Prostate gland (tissue), 2 donors: ENCODE results near the gene KDM4F. TPM values are rescaled to one million over a fixed set of nuclear protein-coding genes. Genes with fewer than 3 reads are reported as not detected.
A peak's percentile ranks its signal among the peaks of the same experiment; 100 is the strongest.

Source experiments
- DNase-seq: peaks from one replicate; pipeline ENCODE4 v3.0.0-alpha.2; 2019; ENCODE audit warnings: low spot score
- H3K27ac ChIP-seq, 2 donors: fragments of 200-600 bp; sonication (generic); 2 replicates each; pipeline ENCODE4 v1.5.1; 2017 to 2019
- H3K27me3 ChIP-seq: fragments of 200-600 bp; sonication (generic); replicated peaks from 2 replicates; pipeline ENCODE4 v1.5.1; 2019; ENCODE audit not compliant: insufficient read depth
- H3K36me3 ChIP-seq, 2 donors: fragments of 200-600 bp; sonication (generic); 1 replicate in 1 of 2; 2 replicates in 1 of 2; pipeline versions ENCODE4 v1.5.1 to v1.8.1; 2017 to 2019
- H3K4me1 ChIP-seq: fragments of 200-600 bp; sonication (generic); replicated peaks from 2 replicates; pipeline ENCODE4 v1.5.1; 2019
- H3K4me3 ChIP-seq, 2 donors: fragments of 200-600 bp; sonication (generic); 2 replicates each; pipeline ENCODE4 v1.5.1; 2017 to 2019
- H3K9me3 ChIP-seq: fragments of 200-600 bp; sonication (generic); 2 replicates; pipeline ENCODE4 v1.5.1; 2017
- POLR2A ChIP-seq: fragments of 450-650 bp; IDR thresholded peaks from one replicate; pipeline ENCODE4 v1.6.1; 2016; ENCODE audit warnings: antibody characterized with exemption, mild to moderate bottlenecking
- POLR2AphosphoS5 ChIP-seq: sonication (generic); formaldehyde crosslinking; IDR thresholded peaks from one replicate; pipeline ENCODE4 v1.6.1; 2017; ENCODE audit warnings: antibody characterized with exemption
- WGBS: methylation state at CpG from one replicate; pipeline ENCODE4 v1.1.5; 2018; 5-methylcytosine and 5-hydroxymethylcytosine counted together
- intact Hi-C: fragments of 100-400 bp; cut with DNase I; formaldehyde crosslinking; loops from one replicate; pipeline ENCODE4 v1.14.2; 2022
- total RNA-seq, 2 donors: library from RNA; depleted of rRNA; stranded (reverse); fragments of >200 nt; gene quantifications; one replicate each; pipeline ENCODE4 v1.1.0, GENCODE V29; 2016
- TF ChIP-seq, protein P1 (sequence below), 4 experiments: fragments of 200-600 bp in 2 of 4; fragments of 450-650 bp in 2 of 4; sonication (generic) in 2 of 4; IDR thresholded peaks; 1 replicate in 3 of 4; 2 replicates in 1 of 4; pipeline ENCODE4 v1.5.1; 2016 to 2019; ENCODE audit warnings: antibody characterized with exemption in 4 of 4, mild to moderate bottlenecking in 2 of 4, moderate library complexity in 2 of 4

KDM4F gene
- total RNA-seq, 2 donors from 2014 or later = not detected

DNA sequence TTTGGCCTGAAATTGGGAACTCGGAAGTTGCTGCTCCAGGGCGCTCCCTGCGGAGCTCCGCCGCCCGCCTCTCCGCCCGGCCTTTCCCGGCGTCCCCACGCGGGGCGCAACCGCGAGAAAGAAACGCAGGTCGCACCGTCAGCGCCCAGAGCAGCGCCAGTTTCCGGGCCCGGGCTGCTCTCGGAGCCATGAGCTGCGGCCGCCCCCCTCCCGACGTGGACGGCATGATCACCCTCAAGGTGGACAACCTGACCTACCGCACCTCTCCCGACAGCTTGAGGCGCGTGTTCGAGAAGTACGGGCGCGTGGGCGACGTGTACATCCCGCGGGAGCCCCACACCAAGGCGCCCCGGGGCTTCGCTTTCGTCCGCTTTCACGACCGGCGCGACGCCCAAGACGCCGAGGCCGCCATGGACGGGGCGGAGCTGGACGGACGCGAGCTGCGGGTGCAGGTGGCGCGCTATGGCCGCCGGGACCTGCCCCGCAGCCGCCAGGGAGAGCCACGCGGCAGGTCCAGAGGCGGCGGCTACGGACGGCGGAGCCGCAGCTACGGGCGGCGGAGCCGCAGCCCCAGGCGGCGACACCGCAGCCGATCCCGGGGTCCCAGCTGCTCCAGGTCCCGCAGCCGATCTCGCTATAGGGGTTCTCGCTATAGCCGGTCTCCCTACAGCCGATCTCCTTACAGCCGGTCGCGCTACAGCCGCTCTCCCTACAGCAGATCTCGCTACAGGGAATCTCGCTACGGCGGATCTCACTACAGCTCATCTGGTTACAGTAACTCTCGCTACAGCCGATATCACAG, 18.0 kb downstream of the KDM4F start:
- peak; percentile 67 for DNase-seq

DNA sequence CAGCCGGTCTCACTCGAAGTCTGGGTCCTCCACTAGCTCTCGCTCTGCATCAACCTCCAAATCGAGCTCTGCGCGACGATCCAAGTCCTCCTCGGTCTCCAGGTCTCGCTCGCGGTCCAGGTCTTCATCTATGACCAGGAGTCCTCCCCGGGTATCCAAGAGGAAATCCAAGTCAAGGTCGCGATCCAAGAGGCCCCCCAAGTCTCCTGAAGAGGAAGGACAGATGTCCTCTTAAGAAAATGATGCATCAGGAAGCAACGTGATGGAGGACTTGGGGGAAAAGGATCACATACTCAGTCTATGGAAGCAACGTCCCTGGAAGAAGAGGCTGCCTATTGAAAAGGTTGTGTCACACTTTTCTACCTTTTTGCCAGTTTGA, 18.6 kb downstream of the KDM4F start:
- DNase-seq = no peak
- intact Hi-C loops = loop anchor here (2.0 to 5.0 kb wide), 4 partner anchors 21 to 639 kb away; partner anchors contain the start of genes CWC15, ENDOD1 and KDM4D
- Histone ChIP-seq H3K4me3 (peak overlapping the region; percentile 85 to 86), H3K27ac (peak overlapping the region; percentile 97 to 98), H3K36me3 (no peaks in the 10 kb centered on the region), H3K9me3 (no peaks in the 10 kb centered on the region), H3K4me1 (no peaks in the 10 kb centered on the region), H3K27me3 (no peaks in the 10 kb centered on the region)
- TF ChIP-seq POLR2AphosphoS5 = no peak
- TF ChIP-seq, protein P1, sequence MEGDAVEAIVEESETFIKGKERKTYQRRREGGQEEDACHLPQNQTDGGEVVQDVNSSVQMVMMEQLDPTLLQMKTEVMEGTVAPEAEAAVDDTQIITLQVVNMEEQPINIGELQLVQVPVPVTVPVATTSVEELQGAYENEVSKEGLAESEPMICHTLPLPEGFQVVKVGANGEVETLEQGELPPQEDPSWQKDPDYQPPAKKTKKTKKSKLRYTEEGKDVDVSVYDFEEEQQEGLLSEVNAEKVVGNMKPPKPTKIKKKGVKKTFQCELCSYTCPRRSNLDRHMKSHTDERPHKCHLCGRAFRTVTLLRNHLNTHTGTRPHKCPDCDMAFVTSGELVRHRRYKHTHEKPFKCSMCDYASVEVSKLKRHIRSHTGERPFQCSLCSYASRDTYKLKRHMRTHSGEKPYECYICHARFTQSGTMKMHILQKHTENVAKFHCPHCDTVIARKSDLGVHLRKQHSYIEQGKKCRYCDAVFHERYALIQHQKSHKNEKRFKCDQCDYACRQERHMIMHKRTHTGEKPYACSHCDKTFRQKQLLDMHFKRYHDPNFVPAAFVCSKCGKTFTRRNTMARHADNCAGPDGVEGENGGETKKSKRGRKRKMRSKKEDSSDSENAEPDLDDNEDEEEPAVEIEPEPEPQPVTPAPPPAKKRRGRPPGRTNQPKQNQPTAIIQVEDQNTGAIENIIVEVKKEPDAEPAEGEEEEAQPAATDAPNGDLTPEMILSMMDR (IDR thresholded peaks at IDR 0.05) = no peak
- no peak for TF ChIP-seq POLR2A
- under 1% methylated on average over 16 of the region's 16 CpGs for WGBS

More for the DNA sequence above, 18.0 kb downstream of the KDM4F start:
- no peaks in the 10 kb centered on the region for H3K4me1 ChIP-seq
- H3K27ac ChIP-seq = peak overlapping the region; percentile 97 to 98
- TF ChIP-seq POLR2A (peak; percentile 48), POLR2AphosphoS5 (no peak)
- TF ChIP-seq, protein P1 (IDR thresholded peaks at IDR 0.05) = peak in 3 of 4 experiments; percentile 19 to 67 (median 58)
- WGBS = 0% methylated on average over 60 of the region's 98 CpGs
- no peaks in the 10 kb centered on the region for H3K36me3 ChIP-seq
- peak overlapping the region; percentile 85 to 86 for H3K4me3 ChIP-seq
- H3K9me3 ChIP-seq = no peaks in the 10 kb centered on the region
- no peaks in the 10 kb centered on the region for H3K27me3 ChIP-seq
- intact Hi-C loops = loop anchor here (5.0 kb wide), 2 partner anchors 95 to 640 kb away; partner anchors contain the start of genes CWC15 and KDM4D

DNA sequence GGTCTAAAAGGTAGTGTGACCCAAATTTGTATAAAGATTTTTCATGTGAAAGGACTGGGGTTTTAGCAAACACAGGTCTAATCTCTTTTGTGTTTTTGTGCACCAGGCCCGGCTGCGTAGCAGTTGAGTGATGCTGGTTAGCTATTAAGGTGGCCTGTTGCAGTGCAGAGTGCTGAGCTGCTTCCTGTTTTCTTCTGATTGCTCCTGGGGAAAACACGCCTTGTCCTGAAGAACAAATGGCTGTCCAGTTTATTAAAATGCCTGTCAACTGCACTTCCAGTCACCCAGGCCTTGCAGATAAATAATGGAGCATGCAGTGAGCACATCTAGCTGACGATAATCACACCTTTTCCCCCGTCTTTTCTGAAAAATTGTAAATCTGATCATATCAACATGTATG, 19.3 kb downstream of the KDM4F start:
- Histone ChIP-seq H3K27ac (peak overlapping the region; percentile 97 to 98), H3K9me3 (no peaks in the 10 kb centered on the region), H3K4me3 (peak overlapping the region; percentile 85 to 86), H3K4me1 (no peaks in the 10 kb centered on the region), H3K36me3 (no peaks in the 10 kb centered on the region), H3K27me3 (no peaks in the 10 kb centered on the region)
- WGBS = 0% methylated on average over 5 of the region's 5 CpGs
- TF ChIP-seq POLR2A = peak; percentile 88
- peak; percentile 96 for TF ChIP-seq POLR2AphosphoS5
- TF ChIP-seq, protein P1 (IDR thresholded peaks at IDR 0.05) = peak in 2 of 4 experiments; percentile 12 to 24
- DNase-seq = peak; percentile 93
- intact Hi-C loops = loop anchor here (2.0 to 5.0 kb wide), 4 partner anchors 20 to 639 kb away; partner anchors contain the start of genes CWC15, ENDOD1 and KDM4D

DNA sequence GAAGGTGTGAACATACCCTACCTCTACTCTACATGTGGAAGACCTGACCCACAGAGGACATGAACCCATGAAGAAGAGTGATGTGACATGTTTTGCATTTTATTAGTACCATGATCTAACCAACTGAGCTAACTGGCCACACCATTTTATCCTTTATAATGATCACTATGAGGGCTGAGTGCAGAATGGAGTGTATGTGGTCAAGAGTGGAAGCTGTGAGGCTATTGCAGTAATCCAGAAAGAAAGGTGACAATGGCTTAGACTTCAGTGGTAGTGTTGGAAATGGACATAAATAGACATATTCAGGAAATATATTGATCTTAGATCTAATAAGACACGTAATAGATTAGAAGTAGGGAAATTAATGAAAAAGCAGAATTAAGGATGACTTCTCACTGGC, 21.2 kb downstream of the KDM4F start:
- H3K4me3 ChIP-seq = no peak overlapping the region
- 88% methylated on average over 1 of the region's 1 CpG for WGBS

More for the DNA sequence above, 21.2 kb downstream of the KDM4F start:
- intact Hi-C loops = loop anchor here (10.0 kb wide), 1 partner anchor 694 kb away; no protein-coding TSS in a partner anchor
- H3K27ac ChIP-seq = no peak overlapping the region
- no peaks in the 10 kb centered on the region for H3K36me3 ChIP-seq
- H3K9me3 ChIP-seq = no peaks in the 10 kb centered on the region
- TF ChIP-seq POLR2AphosphoS5 (no peak), POLR2A (no peak)
- TF ChIP-seq, protein P1 (IDR thresholded peaks at IDR 0.05) = no peak
- H3K27me3 ChIP-seq = no peaks in the 10 kb centered on the region
- DNase-seq = no peak
- H3K4me1 ChIP-seq = peaks cover 2% of the 10 kb centered on the region
